ENCODE measurements around the gene GBA2.

Gene GBA2

GRCh38 chr9:35732185-35732799 is 16.7 kb downstream of the GBA2 start, which contains the start of the genes CREB3 and TLN1:
Gene CREB3, plus strand, starts transcription at chr9:35732666. Its CDS starts 107 bp downstream, at chr9:35732773.
Gene TLN1, minus strand, starts transcription at chr9:35732195. Its CDS starts 6,501 bp downstream, at chr9:35725694.
- Histone ChIP-seq H3K27ac (peak within 1 kb of the TSS; percentile 83), H3K9me3 (no peaks in the 10 kb centered on the region), H3K36me3 (peaks cover 28% of the 10 kb centered on the region), H3K27me3 (no peaks in the 10 kb centered on the region), H3K4me2 (peak within 1 kb of the TSS; percentile 91), H4K20me1 (peaks cover 42% of the 10 kb centered on the region), H3K9ac (peak within 1 kb of the TSS; percentile 88), H3K4me1 (peaks cover 58% of the 10 kb centered on the region), H3K4me3 (peak within 1 kb of the TSS; percentile 89)
- TF ChIP-seq Cebpa-rat (IDR thresholded peaks at IDR 0.05) = no peak

- Histone ChIP-seq H3K9me3 (no peaks in the 10 kb centered on the region), H4K20me1 (peaks cover 49% of the 10 kb centered on the region), H3K4me1 (peaks cover 65% of the 10 kb centered on the region), H3K4me2 (peak overlapping the region; percentile 91), H3K9ac (peak overlapping the region; percentile 88), H3K4me3 (peak overlapping the region; percentile 89), H3K27ac (peak overlapping the region; percentile 83), H3K27me3 (no peaks in the 10 kb centered on the region), H3K36me3 (peaks cover 21% of the 10 kb centered on the region)
- no peak for TF ChIP-seq Cebpa-rat (IDR thresholded peaks at IDR 0.05)
Measured at GRCh38 chr9:35731415-35732184, 17.4 kb downstream of the GBA2 start.

GRCh38 chr9:35730486-35730854 is 18.6 kb downstream of the GBA2 start:
- Histone ChIP-seq H3K27me3 (no peaks in the 10 kb centered on the region), H3K36me3 (peaks cover 23% of the 10 kb centered on the region), H3K4me3 (peak overlapping the region; percentile 89), H3K9ac (peak overlapping the region; percentile 88), H3K4me2 (peak overlapping the region; percentile 91), H3K4me1 (peaks cover 71% of the 10 kb centered on the region), H3K9me3 (no peaks in the 10 kb centered on the region), H3K27ac (0 out of 2 replicates have a peak overlapping the region, but pooled peaks have one; percentile 83), H4K20me1 (peaks cover 61% of the 10 kb centered on the region)
- TF ChIP-seq Cebpa-rat (IDR thresholded peaks at IDR 0.05) = no peak

GRCh38 chr9:35729700-35730485 is 19.1 kb downstream of the GBA2 start:
- Histone ChIP-seq H3K27me3 (no peaks in the 10 kb centered on the region), H3K36me3 (peaks cover 23% of the 10 kb centered on the region), H3K9me3 (no peaks in the 10 kb centered on the region), H3K9ac (no peak overlapping the region), H3K4me2 (peak overlapping the region; percentile 91), H3K4me1 (peaks cover 71% of the 10 kb centered on the region), H3K4me3 (peak overlapping the region; percentile 89), H4K20me1 (peaks cover 66% of the 10 kb centered on the region), H3K27ac (0 out of 2 replicates have a peak overlapping the region, but pooled peaks have one; percentile 83)
- no peak for TF ChIP-seq Cebpa-rat (IDR thresholded peaks at IDR 0.05)

- peak overlapping the region; percentile 89 for H3K4me3 ChIP-seq
- H3K27me3 ChIP-seq = no peaks in the 10 kb centered on the region
- H3K9ac ChIP-seq = no peak overlapping the region; the same call in 1 of the 2 replicates
- peaks cover 71% of the 10 kb centered on the region for H4K20me1 ChIP-seq
- TF ChIP-seq Cebpa-rat (IDR thresholded peaks at IDR 0.05) = no peak
- H3K9me3 ChIP-seq = no peaks in the 10 kb centered on the region
- peaks cover 69% of the 10 kb centered on the region for H3K4me1 ChIP-seq
- peak overlapping the region; percentile 82; the same call in 1 of the 2 replicates for H3K27ac ChIP-seq
- H3K36me3 ChIP-seq = peaks cover 25% of the 10 kb centered on the region
- peak overlapping the region; percentile 91 for H3K4me2 ChIP-seq
Measured at GRCh38 chr9:35729101-35729500, 19.9 kb downstream of the GBA2 start.

GRCh38 chr9:35728041-35728971 is 20.7 kb downstream of the GBA2 start:
- Histone ChIP-seq H3K4me3 (peak overlapping the region; percentile 89), H3K27me3 (no peaks in the 10 kb centered on the region), H3K4me2 (peak overlapping the region; percentile 91), H3K27ac (peak overlapping the region; percentile 82), H4K20me1 (peaks cover 78% of the 10 kb centered on the region), H3K9me3 (no peaks in the 10 kb centered on the region), H3K36me3 (peaks cover 33% of the 10 kb centered on the region), H3K9ac (peak overlapping the region; percentile 71), H3K4me1 (peaks cover 61% of the 10 kb centered on the region)
- no peak for TF ChIP-seq Cebpa-rat (IDR thresholded peaks at IDR 0.05)

- Histone ChIP-seq H3K36me3 (peaks cover 40% of the 10 kb centered on the region), H3K4me1 (peaks cover 55% of the 10 kb centered on the region), H3K9ac (peak overlapping the region; percentile 71), H3K4me2 (peak overlapping the region; percentile 91), H4K20me1 (peaks cover 78% of the 10 kb centered on the region), H3K27ac (peak overlapping the region; percentile 82), H3K9me3 (no peaks in the 10 kb centered on the region), H3K4me3 (peak overlapping the region; percentile 89), H3K27me3 (no peaks in the 10 kb centered on the region)
- no peak for TF ChIP-seq Cebpa-rat (IDR thresholded peaks at IDR 0.05)
Measured at GRCh38 chr9:35727676-35728040, 21.4 kb downstream of the GBA2 start.

- Histone ChIP-seq H3K4me2 (peak overlapping the region; percentile 91), H3K9me3 (no peaks in the 10 kb centered on the region), H3K4me1 (peaks cover 54% of the 10 kb centered on the region), H3K27me3 (no peaks in the 10 kb centered on the region), H3K9ac (peak overlapping the region; percentile 71), H3K27ac (peak overlapping the region; percentile 82), H3K36me3 (peaks cover 47% of the 10 kb centered on the region), H4K20me1 (peaks cover 78% of the 10 kb centered on the region), H3K4me3 (peak overlapping the region; percentile 89)
- TF ChIP-seq Cebpa-rat (IDR thresholded peaks at IDR 0.05) = no peak
Measured at GRCh38 chr9:35726931-35727330, 22.1 kb downstream of the GBA2 start.

GRCh38 chr9:35725362-35725761 is 23.7 kb downstream of the GBA2 start:
- Histone ChIP-seq H3K4me3 (no peak overlapping the region), H4K20me1 (peaks cover 72% of the 10 kb centered on the region), H3K27ac (no peak overlapping the region), H3K27me3 (no peaks in the 10 kb centered on the region), H3K36me3 (peaks cover 63% of the 10 kb centered on the region), H3K9ac (no peak overlapping the region), H3K9me3 (no peaks in the 10 kb centered on the region), H3K4me2 (no peak overlapping the region), H3K4me1 (peaks cover 46% of the 10 kb centered on the region)
- TF ChIP-seq Cebpa-rat (IDR thresholded peaks at IDR 0.05) = no peak

Data from BLaER1 (cell line).